HG03378 (cell line): Measurements from ENCODE around the gene FBXO44.
"Not testable (repeated sequence)": the region's sequence is repeated elsewhere in the genome, so short reads cannot be mapped to it uniquely, and the experiment has no call there.

Experiments
- ATAC-seq: cut with Tn5 transposase; IDR thresholded peaks from one replicate; pipeline ENCODE4 v1.9.1; 2021; ENCODE audit warnings: mild to moderate bottlenecking, moderate library complexity; ENCODE audit not compliant: unreplicated experiment

The FBXO44 gene, protein sequence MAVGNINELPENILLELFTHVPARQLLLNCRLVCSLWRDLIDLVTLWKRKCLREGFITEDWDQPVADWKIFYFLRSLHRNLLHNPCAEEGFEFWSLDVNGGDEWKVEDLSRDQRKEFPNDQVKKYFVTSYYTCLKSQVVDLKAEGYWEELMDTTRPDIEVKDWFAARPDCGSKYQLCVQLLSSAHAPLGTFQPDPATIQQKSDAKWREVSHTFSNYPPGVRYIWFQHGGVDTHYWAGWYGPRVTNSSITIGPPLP

DNA sequence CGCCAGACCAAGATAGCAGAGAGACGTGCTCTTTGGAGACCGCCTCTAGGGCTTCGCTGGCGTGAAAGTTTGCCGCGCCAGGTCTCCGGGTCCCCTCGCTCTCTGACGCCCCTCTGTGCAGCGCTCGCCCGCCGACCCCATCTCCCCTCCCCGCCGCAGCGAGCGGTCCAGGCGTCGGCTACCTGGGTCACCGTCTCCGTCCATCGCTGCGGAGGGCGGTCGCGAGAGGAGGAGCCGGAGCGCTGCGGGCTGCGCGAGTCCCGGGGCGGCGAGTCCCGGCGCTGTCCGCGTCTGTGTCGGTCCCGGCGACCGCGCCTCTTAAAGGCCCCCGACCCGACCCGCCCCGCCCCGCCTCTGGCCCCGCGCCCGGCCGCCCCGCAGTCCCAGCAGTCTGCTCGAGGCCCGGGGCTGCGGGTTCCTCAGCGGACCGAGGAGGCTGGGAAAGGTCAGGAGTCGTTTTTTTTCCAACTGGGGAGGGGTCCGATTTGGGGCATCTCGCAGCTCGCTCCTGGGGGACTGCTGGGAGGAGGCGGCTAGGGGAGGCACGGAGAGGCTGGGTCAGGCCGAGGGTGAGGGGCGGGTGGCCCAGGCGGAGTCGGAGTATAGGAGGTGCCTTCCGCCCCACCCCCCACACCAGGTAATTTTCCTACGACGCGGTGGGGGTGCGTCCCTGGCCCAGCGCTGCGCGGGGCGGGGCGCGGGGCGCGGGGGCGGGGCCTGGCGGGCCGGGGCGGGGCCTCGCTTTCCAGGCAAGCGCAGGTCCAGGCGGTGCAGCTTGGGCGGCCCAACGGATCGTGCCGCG is at the start of gene FBXO44, which contains the start of gene FBXO2:
Gene FBXO44 (plus strand): TSS at position 741 of the 802 bp plus-strand sequence. CDS start 959 bp downstream, outside the sequence.
Gene FBXO2 (minus strand): TSS at position 293 of the 802 bp plus-strand sequence. CDS start 89 bp downstream, at position 204.
- ATAC-seq = no peak

DNA sequence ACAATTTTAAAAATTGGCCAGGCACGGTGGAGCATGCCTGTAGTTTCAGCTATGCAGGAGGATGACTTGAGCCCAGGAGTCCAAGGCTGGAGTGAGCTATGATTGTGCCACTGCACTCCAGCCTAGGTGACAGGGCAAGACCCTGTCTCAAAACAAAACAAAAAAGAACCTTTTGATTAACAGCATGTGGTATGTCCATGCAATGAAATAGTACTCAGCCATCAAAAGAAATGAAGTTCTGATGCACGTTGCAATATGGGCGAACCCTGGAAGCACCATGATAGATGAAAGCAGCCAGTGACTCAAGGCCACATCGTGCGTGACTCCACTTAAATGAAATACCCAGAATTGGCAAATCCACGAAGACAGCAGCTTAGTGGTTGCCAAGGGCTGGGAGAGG is 47.9 kb upstream of the FBXO44 start:
- ATAC-seq = no peak

DNA sequence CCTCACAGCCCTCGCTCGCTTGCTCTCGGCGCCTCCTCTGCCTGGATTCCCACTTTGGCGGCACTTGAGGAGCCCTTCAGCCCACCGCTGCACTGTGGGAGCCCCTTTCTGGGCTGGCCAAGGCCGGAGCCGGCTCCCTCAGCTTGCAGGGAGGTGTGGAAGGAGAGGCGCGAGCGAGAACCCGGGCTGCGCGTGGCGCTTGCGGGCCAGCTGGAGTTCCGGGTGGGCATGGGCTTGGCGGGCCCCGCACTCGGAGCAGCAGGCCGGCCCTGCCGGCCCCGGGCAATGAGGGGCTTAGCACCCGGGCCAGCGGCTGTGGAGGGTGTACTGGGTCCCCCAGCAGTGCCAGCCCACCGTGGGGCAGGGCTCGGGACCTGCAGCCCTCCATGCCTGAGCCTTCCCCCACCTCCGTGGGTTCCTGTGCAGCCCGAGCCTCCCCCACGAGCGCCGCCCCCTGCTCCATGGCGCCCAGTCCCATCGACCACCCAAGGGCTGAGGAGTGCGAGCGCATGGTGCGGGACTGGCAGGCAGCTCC is 46.0 kb upstream of the FBXO44 start:
- ATAC-seq = not testable (repeated sequence)

DNA sequence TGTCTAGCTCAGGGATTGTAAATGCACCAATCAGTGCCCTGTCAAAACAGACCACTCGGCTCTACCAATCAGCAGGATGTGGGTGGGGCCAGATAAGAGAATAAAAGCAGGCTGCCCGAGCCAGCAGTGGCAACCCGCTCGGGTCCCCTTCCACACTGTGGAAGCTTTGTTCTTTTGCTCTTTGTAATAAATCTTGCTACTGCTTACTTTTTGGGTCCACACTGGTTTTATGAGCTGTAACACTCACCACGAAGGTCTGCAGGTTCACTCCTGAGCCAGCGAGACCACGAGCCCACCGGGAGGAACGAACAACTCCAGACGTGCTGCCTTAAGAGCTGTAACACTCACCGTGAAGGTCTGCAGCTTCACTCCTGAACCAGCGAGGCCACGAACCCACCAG is 45.3 kb upstream of the FBXO44 start:
- not testable (repeated sequence) for ATAC-seq

DNA sequence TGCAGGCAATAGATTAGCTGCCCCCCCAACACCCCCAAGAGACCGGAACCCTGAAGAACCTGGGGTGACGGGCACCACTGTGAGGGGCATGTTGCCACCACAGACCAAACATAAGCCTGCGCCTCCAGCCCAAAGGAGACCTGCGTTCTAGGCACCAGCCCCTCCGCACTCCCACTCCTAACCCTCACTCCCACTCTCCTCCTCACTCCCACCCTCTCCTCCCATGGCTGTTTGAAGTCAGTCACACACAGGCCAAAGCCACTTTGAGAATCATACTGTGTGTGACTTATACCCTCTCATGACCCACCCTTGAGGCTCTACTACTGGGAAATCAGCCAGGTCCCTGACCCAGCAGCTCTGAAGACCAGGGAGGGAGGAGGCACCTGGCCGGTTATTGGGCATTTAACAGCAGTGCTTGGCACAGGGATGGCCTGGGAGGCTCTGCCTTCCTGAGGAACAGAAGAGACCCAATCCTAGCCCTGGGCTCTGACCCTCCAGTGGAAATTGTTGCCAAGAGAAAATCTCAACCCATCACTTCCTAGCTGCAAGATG is 44.0 kb upstream of the FBXO44 start:
- no peak for ATAC-seq

DNA sequence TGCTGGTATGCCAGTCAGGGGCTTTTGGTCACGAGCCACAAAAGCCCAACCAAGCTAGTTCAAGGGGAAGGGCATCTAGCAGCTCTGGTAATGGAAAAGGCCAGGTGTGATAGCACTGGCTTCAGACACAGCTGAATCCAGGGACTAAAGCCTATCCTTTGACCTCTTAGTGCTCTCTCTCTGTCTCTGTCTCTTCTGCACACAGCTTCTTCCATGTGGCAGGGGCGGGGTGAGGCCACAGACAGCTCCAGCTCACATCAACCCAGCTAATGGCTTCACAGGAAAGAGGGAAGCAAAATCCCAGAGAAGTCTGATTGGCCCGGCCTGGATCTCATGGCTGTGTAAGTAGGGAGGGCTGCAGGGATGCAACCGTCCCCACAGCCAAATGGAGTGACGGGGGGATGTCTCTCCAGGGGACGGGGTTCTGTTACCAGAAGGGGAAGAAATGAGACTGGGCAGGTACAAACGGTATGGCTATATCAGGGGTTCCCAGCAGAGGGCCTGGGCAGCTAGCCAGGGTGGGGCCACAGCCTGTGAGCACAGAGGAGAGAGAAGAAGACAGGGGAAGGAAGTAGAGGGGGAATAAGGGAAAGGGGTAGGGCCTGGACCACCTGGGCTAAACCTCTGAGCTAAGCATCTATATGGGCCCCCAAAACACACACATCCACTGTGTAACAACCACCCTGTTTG is 42.9 kb upstream of the FBXO44 start:
- no peak for ATAC-seq

DNA sequence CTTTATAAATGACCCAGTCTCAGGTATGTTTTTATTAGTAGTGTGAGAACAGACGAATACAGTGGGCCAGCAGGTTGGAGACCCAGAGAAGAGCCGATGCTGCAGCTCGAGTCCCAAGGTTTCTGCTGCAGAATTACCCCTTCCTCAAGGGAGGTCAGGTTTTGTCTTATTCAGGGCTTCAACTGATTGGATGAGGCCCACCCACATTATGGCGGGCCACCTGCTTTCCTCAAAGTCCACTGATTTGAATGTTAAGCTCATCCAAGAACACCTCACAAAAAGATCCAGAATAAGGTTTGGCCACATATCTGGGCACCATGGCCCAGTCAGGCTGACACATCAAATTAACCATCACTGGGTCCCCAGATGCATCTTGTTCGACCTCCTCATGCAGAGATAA is 41.3 kb upstream of the FBXO44 start:
- ATAC-seq = no peak

DNA sequence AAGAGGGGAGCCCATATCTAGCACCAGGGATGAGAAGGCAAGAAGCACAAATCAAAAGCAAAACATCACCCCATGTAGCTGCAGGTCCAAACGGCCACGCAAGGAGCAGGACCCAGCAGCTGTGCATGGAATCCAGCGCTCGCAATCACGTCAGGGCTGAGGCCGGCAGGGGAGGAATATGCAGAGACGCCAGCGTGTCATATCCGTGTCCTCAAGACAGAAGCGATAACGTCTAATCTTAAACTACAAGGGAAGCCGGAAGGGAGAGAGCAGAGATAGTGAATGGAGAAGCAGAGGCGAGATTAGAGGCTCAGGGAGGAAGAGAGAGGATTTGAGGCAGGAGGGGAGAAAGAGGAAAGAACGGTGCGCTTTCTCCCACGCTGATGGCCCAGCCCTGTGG is 39.6 kb upstream of the FBXO44 start:
- ATAC-seq = no peak

DNA sequence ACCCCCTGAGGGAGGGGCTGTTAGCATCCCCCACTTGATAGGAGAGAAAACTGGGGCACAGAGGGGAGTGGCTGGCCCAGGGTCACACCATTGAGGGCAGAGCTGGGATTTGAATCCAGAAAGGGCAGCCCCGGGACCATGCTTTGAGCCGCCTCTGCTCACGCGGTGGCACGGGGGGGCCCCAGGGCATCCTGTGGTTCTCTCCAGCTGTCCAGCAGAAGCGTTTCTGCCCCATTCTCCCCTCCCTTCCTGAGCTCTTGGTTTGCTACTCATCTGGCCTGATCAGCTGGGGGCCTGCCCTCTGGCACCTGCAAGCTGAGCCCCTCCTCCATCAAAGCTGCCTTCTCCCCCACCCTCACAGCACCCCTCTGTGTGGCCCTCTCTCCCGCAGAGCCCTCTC is 37.9 kb upstream of the FBXO44 start:
- ATAC-seq = no peak

DNA sequence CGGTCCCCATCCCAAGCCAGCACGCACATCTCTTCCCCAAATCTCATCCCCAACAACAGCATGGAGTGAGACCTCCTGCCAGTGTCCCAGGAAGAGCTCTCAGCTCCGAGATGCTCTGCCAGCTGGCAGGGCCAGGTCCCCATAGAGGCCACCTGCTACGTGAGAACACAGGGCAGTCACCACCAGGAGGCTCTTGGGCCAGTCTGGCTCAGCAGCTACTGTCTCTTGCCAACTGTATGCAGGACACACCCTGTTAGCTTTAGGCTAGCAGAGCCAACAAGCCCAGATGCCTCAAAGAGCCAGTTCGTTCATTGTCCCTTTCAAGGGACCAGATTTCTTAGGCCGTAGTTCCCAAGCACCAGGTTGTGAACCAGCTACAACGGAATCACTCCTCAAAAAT is 37.4 kb upstream of the FBXO44 start:
- ATAC-seq = no peak

DNA sequence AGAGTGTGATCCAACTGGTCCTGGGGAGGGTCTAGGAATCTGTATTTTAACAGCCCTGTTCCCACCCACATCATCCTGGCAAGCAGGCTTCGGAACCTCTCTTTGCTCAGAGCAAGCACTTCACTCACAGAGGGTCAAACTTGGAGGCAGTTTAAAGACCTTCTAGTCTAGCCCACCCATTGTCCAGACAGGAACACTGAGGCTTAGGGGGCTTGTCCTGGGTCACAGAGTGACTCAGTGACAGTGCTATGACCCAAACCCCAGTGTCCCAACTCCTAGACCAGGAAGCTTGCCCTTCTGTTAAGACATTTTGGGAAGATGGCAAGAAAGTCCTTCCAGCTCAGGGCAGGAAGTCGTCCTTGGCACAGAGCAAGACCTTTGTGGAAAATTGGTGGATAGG is 36.9 kb upstream of the FBXO44 start:
- ATAC-seq = no peak

DNA sequence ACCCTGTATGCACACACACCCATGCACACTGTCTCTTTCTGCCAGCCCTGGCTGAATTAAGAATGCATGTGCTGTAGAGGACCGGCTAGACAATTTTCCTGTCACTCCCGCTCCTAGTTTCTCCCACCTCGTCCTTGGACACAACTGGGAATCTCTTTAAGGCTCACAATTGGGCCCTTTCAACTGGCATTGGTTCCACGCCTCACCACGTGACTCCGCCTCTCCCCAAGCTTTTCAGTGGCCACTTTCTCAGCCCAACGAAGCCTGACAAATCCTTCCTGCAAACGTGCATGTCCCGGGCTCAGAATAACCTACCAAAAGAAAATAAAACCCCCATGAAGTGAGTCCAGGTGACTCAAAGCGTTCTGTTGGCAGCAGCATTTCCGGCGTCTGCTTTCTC is 34.3 kb upstream of the FBXO44 start:
- ATAC-seq = no peak

DNA sequence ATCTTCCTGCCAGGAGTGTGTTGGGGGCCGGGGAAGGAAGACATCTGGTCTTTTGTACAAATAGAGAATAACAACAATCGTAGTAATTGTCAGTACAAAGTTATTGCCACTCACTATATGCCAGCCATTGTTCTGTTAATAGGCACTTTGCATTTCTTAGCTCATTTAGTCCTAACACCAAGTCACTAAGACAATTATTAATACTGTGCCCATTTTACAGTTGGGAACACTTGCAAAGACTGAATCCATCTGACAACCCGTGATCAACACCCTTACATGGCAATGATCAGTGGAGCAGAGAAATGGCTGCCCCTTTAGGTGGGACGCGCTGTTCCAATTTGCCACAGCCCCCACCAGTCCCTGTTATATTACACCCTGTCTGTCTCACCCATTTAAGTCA is 33.8 kb upstream of the FBXO44 start:
- ATAC-seq = no peak

DNA sequence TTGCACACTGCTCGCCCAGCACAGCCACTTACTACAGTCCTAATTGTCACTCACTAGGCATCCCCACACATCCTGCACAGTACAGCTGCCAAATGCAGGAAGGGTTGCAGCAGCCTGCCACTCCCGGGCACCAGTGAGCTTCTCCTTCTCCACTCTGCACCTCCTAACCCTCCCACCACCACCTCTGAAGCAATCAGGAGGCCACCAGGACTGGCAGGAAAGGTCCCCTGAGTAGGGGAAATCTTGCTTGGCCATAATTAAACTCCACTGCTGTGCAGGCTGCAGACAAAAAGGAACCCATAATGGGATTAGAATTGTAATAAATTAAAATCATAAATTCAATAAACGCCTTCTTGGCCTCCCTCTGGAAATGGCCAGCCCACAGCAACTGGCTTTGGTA is 32.3 kb upstream of the FBXO44 start:
- no peak for ATAC-seq

DNA sequence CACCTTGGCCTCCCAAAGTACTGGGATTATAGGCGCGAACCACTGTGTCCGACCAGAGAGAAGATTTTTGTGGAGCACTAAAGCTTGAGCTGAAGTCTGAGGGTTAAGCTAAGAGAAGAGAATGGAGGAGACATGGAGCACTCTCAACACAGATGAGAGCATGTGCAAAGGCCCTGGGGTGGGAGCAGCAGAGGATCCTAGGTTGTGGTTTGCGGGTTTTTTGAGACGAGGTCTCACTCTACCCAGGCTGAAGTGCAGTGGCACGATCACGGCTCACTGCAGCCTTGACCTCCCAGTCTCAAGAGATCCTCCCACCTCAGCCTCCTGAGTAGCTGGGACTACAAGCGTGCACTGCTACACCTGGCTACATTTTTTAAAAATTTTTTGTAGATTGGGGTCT is 31.0 kb upstream of the FBXO44 start:
- ATAC-seq = no peak

DNA sequence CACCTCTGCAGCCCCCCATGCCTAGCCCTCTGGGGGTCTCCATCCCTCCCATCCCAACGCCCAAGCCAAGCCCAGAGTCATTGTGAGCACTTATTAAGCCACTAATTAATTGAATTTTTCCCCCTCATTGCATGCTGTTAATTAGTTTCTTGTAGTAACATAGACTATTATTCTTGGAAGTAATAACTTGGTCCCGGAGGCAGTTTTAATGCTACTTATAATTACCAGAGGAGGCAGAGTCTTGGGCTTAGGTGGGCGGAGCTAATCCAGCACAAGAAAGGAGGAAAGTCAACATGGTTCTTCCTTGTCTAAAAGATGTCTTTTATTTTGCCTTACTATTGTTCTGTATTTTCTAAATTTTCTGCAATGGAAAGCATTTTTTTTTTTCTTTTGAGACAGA is 28.1 kb upstream of the FBXO44 start:
- no peak for ATAC-seq

DNA sequence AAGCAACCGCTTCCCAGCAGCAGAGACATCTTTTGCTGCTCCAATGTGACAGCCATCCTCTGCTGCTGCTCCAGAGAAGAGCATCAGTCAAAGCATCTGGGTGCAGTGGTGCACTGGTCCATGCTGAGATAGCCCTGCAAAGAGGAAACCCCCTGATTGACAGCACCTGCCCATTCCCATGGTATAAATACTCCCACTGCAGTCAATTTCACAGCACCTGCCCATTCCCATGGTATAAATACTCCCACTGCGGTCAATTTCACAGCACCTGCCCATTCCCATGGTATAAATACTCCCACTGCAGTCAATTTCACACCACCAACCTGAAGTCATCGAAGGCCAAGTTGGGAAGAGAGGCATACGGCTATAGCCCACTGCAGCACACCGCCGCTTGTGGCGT is 25.9 kb upstream of the FBXO44 start:
- ATAC-seq = no peak

DNA sequence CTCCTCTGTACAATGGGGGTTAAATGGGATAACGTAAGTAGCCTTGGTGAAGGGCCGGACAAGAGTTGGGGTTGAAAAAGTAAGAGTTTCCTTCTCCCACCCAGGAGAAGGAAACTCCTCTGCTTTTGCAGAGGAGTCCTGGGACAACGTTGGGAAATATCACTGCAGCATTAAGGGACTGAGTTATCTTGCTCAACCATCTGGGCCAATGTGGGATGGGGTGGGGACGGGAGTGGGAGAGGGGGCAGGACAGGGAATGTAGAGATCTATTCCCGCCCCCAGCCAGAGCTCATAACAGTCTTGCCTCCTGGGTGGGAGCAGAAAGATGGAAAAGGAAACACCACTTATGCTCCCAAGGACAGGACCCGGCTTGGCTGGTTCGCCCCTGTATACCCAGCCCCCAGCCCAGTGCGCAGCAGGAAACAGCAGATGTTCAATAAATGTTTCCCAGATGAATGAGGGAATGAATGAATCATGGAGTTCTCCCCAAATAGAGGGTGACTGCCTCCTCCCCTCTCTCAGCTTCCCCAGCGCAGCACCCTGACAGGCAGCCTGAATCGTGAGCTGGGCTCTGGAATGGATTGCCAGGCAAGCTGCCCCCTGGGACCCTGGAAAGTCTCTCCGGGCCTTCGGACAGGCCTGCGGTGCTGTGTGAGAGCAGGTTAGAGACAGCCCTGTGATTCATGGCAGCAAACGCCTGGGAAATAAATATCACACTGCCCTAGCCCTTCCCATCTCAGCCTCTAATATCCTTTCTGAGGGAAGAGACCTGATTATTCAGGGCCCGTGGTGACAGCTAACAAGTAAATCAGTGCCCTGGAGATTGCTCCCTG is 25.3 kb upstream of the FBXO44 start:
- ATAC-seq = no peak

DNA sequence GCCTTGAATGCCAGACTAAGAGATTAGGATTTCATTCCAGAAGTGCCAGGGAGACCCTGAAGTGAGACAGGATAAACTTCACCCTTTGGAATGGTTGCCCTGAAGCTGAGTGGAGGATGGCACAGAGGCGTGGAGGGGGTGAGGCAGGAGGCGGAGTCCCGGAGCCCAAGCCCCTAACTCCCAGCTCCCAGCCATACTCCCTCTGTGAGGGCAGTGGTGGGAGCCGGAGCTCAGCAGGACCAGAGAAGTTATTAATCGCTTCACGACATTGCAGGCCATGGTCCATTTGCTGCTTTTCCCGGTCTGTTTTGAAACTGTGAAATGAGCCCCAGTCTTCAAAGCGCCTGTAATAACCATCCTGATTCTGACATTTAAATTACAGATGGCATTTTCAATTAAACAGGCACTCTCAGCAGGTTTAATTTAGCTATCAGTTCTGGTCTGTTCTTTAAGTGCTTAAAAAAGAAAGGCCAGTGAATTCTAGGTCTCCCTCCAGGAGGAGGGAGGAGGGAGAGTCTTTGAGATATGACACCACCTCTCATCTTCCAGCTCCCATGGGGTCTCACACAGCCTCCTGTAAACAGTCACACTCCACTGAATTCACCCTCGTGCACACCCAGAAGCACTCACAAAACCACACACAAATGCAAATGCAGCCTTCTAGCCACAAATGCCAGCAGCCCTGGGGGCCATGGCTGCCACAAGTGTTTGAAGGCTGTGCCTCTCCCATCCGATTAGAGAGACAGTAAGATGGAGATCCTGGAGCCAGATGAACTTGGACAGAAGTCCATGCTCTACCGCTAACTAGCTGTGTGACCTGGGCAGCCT is 20.1 kb upstream of the FBXO44 start:
- no peak for ATAC-seq
